Motor neuron (in vitro differentiated cells): ENCODE data around the gene TOP3A. TPM values are rescaled to one million over a fixed set of nuclear protein-coding genes. Genes with fewer than 3 reads are reported as not detected.
"Not testable (repeated sequence)": the region's sequence is repeated elsewhere in the genome, so short reads cannot be mapped to it uniquely, and the experiment has no call there.

Experiments used
- ATAC-seq, 8 experiments: fragments of 200-7000 bp; cut with Tn5 transposase; replicated peaks in 6 of 8; 2 replicates each; pipeline ENCODE4 v1.8.0; 2021; ENCODE audit warnings: mild to moderate bottlenecking in 8 of 8, moderate library complexity in 8 of 8
- H3K27ac ChIP-seq, 2 donors: fragments of 250-450 bp; sonication (Bioruptor Pico); 2 replicates each; pipeline ENCODE4 v1.9.0; 2021; ENCODE audit warnings: antibody characterized with exemption in 2 of 2, mild to moderate bottlenecking in 2 of 2, moderate library complexity in 1 of 2
- H3K4me1 ChIP-seq, 2 donors: fragments of 250-450 bp; sonication (Bioruptor Pico); replicated peaks in 1 of 2; 2 replicates each; pipeline ENCODE4 v1.6.1; 2021; ENCODE audit warnings: antibody characterized with exemption in 2 of 2, mild to moderate bottlenecking in 2 of 2, moderate library complexity in 1 of 2
- H3K4me3 ChIP-seq, 5 donors: fragments of 250-450 bp; sonication (Bioruptor Pico); 2 replicates each; pipeline ENCODE4 v1.9.0; 2021; ENCODE audit warnings: antibody characterized with exemption in 5 of 5, mild to moderate bottlenecking in 5 of 5, moderate library complexity in 4 of 5
- WGBS, 10 experiments: fragments of 450-650 bp; shearing (Covaris generic); methylation state at CpG; one replicate each; pipeline ENCODE4 v1.0.0; 2022; 5-methylcytosine and 5-hydroxymethylcytosine counted together
- in situ Hi-C, 9 experiments: fragments of 400-800 bp; cut with MboI; loops; one replicate each; pipeline ENCODE4 v1.15.0; 2021; ENCODE audit warnings: low sequenced_read_pairs in 9 of 9, low pct_unique_long_range_greater_than_20kb in 2 of 9; ENCODE audit not compliant: unreplicated experiment in 9 of 9
- total RNA-seq, 8 experiments: library from RNA; unstranded; fragments of 300-600 nt; gene quantifications; 2 replicates each; pipeline versions ENCODE4 v1.2.3 to v1.2.4, GENCODE V29; 2022

The TOP3A gene
- total RNA-seq, 8 experiments from 2014 or later = 21.6 to 52.6 (median 28.4) TPM

- in situ Hi-C loops = no loop called here
- 97 to 100% (median 100%) methylated on average over 1 to 5 of the region's 7 CpGs; no CpG with 5 or more reads in 7 of the 10 experiments for WGBS, 10 experiments
- Histone ChIP-seq H3K27ac (no peak overlapping the region), H3K4me1 (peaks cover 34 to 41% of the 10 kb centered on the region in 2 donors), H3K4me3 (no peak overlapping the region)
- peak in 1 of 8 experiments; percentile 1 for ATAC-seq
These were observed 5.5 kb upstream of the TOP3A start for GRCh38 chr17:18320301-18320700.

- H3K4me1 ChIP-seq = peaks cover 34 to 41% of the 10 kb centered on the region in 2 donors
- peak; percentile 11 to 42 (median 30) for ATAC-seq
- peak overlapping the region in 2 of 5 donors; percentile 9 to 13 for H3K4me3 ChIP-seq
- in situ Hi-C loops = no loop called here
- 33 to 86% (median 77%) methylated on average over 2 to 6 of the region's 13 CpGs; no CpG with 5 or more reads in 5 of the 10 experiments for WGBS, 10 experiments
- no peak overlapping the region for H3K27ac ChIP-seq
These were observed 4.9 kb upstream of the TOP3A start for GRCh38 chr17:18319604-18320256.

- in situ Hi-C loops = no loop called here
- Histone ChIP-seq H3K27ac (no peak overlapping the region), H3K4me3 (no peak overlapping the region), H3K4me1 (peaks cover 34 to 41% of the 10 kb centered on the region in 2 donors)
- 44 to 100% (median 75%) methylated on average over 2 to 8 of the region's 18 CpGs; no CpG with 5 or more reads in 7 of the 10 experiments for WGBS, 10 experiments
- no peak for ATAC-seq
These were observed 4.1 kb upstream of the TOP3A start for GRCh38 chr17:18318771-18319450.

- H3K4me1 ChIP-seq = peaks cover 40 to 46% of the 10 kb centered on the region in 2 donors
- peak overlapping the region in 1 of 5 donors; percentile 6 for H3K4me3 ChIP-seq
- no peak for ATAC-seq
- in situ Hi-C loops = no loop called here
- no peak overlapping the region for H3K27ac ChIP-seq
- 60 to 100% (median 88%) methylated on average over 1 to 7 of the region's 7 CpGs; no CpG with 5 or more reads in 2 of the 10 experiments for WGBS, 10 experiments
These were observed 3.3 kb upstream of the TOP3A start for GRCh38 chr17:18318117-18318516.

- Histone ChIP-seq H3K4me1 (peaks cover 51 to 55% of the 10 kb centered on the region in 2 donors), H3K4me3 (peak overlapping the region; percentile 47 to 99 (median 70)), H3K27ac (peak overlapping the region in 1 of 2 donors; percentile 97)
- WGBS, 10 experiments = 20 to 93% (median 60%) methylated on average over 1 to 8 of the region's 11 CpGs; no CpG with 5 or more reads in 1 of the 10 experiments
- ATAC-seq = no peak
- in situ Hi-C loops = no loop called here
These were observed 1.2 kb upstream of the TOP3A start for GRCh38 chr17:18315961-18316360.

GRCh38 chr17:18315562-18315922 lies 748 bp upstream of the TOP3A start:
- Histone ChIP-seq H3K4me3 (peak overlapping the region; percentile 47 to 99 (median 70)), H3K4me1 (peaks cover 49 to 53% of the 10 kb centered on the region in 2 donors), H3K27ac (peak overlapping the region; percentile 87 to 97)
- in situ Hi-C loops = no loop called here
- ATAC-seq = no peak
- WGBS, 10 experiments = 0 to 38% (median 3%) methylated on average over 2 to 14 of the region's 18 CpGs; no CpG with 5 or more reads in 1 of the 10 experiments

- ATAC-seq = peak in 1 of 8 experiments; percentile 3
- in situ Hi-C loops = no loop called here
- Histone ChIP-seq H3K4me1 (peaks cover 40% of the 10 kb centered on the region in 2 donors), H3K27ac (peak overlapping the region; percentile 87 to 97), H3K4me3 (peak overlapping the region; percentile 47 to 99 (median 70))
- WGBS, 10 experiments = 0 to 4% (median 1%) methylated on average over 2 to 16 of the region's 39 CpGs; no CpG with 5 or more reads in 2 of the 10 experiments
These were observed 599 bp downstream of the TOP3A start for GRCh38 chr17:18314059-18314730.

- no peak overlapping the region for H3K27ac ChIP-seq
- H3K4me1 ChIP-seq = peaks cover 14 to 17% of the 10 kb centered on the region in 2 donors
- no peak overlapping the region for H3K4me3 ChIP-seq
- in situ Hi-C loops = no loop called here
- no peak for ATAC-seq
- WGBS, 10 experiments = 93 to 100% (median 100%) methylated on average over 1 to 4 of the region's 4 CpGs; no CpG with 5 or more reads in 1 of the 10 experiments
These were observed 5.6 kb downstream of the TOP3A start for GRCh38 chr17:18309202-18309601.

GRCh38 chr17:18303206-18303605 lies 11.6 kb downstream of the TOP3A start:
- ATAC-seq, in situ Hi-C loops, H3K4me1 ChIP-seq, H3K4me3 ChIP-seq, H3K27ac ChIP-seq: not testable (repeated sequence)
- 90 to 100% (median 93%) methylated on average over 1 to 6 of the region's 13 CpGs; no CpG with 5 or more reads in 7 of the 10 experiments for WGBS, 10 experiments

GRCh38 chr17:18300725-18301480 lies 13.9 kb downstream of the TOP3A start:
- no peaks in the 10 kb centered on the region for H3K4me1 ChIP-seq
- peak in 1 of 8 experiments; percentile 22 for ATAC-seq
- no peak overlapping the region for H3K27ac ChIP-seq
- in situ Hi-C loops = no loop called here
- no peak overlapping the region for H3K4me3 ChIP-seq
- WGBS, 10 experiments = 74 to 100% (median 96%) methylated on average over 2 to 4 of the region's 8 CpGs; no CpG with 5 or more reads in 2 of the 10 experiments

GRCh38 chr17:18298061-18298460 lies 16.7 kb downstream of the TOP3A start:
- H3K27ac ChIP-seq, ATAC-seq, H3K4me3 ChIP-seq, H3K4me1 ChIP-seq, in situ Hi-C loops: not testable (repeated sequence)
- no CpG with 5 or more reads among the region's 30 CpGs for WGBS, 10 experiments

- ATAC-seq = no peak
- 71 to 100% (median 97%) methylated on average over 1 to 11 of the region's 15 CpGs; no CpG with 5 or more reads in 1 of the 10 experiments for WGBS, 10 experiments
- Histone ChIP-seq H3K27ac (no peak overlapping the region), H3K4me3 (no peak overlapping the region), H3K4me1 (no peaks in the 10 kb centered on the region)
- in situ Hi-C loops = no loop called here
These were observed 22.9 kb downstream of the TOP3A start for GRCh38 chr17:18291718-18292540.
